ENCODE data around the gene SLC11A1.
A peak's percentile ranks its signal among the peaks of the same experiment; 100 is the strongest.

SLC11A1 gene

GRCh38 chr2:218395456-218395825 is 13.4 kb downstream of the SLC11A1 start:
- TF ChIP-seq CTCF (conservative IDR thresholded peaks at IDR 0.05) = no peak
- H3K27ac ChIP-seq = peak overlapping the region; percentile 98

GRCh38 chr2:218395826-218396687 is 14.0 kb downstream of the SLC11A1 start:
- H3K27ac ChIP-seq = peak overlapping the region; percentile 98
- TF ChIP-seq CTCF (conservative IDR thresholded peaks at IDR 0.05) = peak; percentile 94

GRCh38 chr2:218396688-218397462 is 14.8 kb downstream of the SLC11A1 start:
- peak overlapping the region; percentile 98 for H3K27ac ChIP-seq
- no peak for TF ChIP-seq CTCF (conservative IDR thresholded peaks at IDR 0.05)

GRCh38 chr2:218397463-218397819 is 15.4 kb downstream of the SLC11A1 start:
- H3K27ac ChIP-seq = peak overlapping the region; percentile 98
- no peak for TF ChIP-seq CTCF (conservative IDR thresholded peaks at IDR 0.05)

GRCh38 chr2:218397820-218398436 is 15.9 kb downstream of the SLC11A1 start:
- no peak for TF ChIP-seq CTCF (conservative IDR thresholded peaks at IDR 0.05)
- H3K27ac ChIP-seq = peak overlapping the region; percentile 98

GRCh38 chr2:218398437-218399390 is 16.6 kb downstream of the SLC11A1 start:
- TF ChIP-seq CTCF (conservative IDR thresholded peaks at IDR 0.05) = 0 out of 2 replicates have a peak, but pooled peaks have one; percentile 8
- H3K27ac ChIP-seq = peak overlapping the region; percentile 98
